IPS-NIHi7 (cell line): ENCODE measurements around the gene SLC12A7.
"Not testable (repeated sequence)": the region's sequence is repeated elsewhere in the genome, so short reads cannot be mapped to it uniquely, and the experiment has no call there.

Source experiments
- DNase-seq: peaks from one replicate; pipeline ENCODE4 v3.0.0; 2012; ENCODE audit warnings: mixed read lengths; ENCODE audit errors: extremely low spot score

The SLC12A7 gene

DNA sequence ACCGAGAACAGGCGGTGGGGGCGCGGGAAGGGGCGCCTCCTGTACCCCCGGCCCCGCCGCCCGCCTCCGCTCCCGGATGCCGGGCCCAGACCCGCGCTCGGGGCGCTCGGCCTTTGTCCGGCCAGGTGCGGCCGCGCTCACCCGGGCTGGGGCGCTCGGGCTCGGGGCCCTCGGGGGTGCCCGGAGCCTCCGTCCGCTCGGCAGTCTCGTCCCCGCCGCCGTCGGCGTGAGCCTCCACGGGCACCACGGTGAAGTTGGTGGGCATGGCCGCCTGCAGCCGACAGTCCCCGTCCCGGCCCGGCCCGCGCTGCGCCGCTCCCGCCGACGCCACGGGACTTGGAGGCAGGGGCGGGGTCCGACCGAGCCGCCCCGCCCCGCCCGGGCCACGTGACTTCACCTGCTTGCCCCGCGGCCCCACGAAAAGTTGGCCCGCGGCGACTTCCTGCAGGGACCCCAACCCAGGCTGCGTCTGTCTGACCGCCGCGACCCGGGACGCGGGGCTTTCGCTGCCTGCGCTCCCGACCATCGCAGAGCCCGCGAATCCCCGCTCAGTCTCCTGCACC is at the start of gene SLC12A7:
TSS of gene SLC12A7 (minus strand) at position 337 of the 563 bp plus-strand sequence. CDS start at position 265, 72 bp downstream.
- DNase-seq = peak; percentile 83

DNA sequence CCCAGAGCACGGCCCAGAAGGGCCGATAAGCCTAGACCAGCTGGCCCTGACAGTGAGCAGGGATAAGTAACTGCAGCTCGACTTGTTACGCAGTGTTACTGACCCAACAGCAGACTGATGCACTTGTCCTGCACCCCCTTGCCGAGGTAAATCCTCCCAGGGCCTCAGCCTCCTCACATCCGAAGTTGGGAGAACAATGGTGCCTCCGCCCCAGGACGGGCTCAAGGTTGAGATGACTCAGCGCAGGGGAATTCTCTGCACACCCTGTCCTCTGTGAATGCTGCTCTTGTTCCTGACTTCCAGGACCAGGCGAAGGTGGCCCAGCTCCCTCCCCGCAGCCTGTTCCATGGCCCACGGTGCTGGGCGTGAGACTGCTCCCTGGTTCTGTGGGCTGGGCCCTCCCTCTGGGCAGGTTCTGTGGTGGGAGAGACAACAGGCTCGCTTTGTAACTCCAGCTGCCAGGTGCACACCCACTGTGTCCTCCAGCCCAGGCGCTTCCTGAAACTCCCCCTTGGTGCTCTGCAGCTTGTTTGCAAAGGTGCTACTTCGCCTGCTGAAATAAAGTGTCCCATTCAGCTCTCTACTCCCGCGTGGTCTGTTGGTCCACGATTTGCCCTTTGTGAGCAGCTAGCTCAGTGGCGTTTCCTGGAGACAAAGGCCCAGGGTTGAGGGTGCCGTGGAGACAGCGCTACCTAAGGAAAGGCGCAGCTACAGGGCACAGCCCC is 49.4 kb upstream of the SLC12A7 start:
- no peak for DNase-seq

DNA sequence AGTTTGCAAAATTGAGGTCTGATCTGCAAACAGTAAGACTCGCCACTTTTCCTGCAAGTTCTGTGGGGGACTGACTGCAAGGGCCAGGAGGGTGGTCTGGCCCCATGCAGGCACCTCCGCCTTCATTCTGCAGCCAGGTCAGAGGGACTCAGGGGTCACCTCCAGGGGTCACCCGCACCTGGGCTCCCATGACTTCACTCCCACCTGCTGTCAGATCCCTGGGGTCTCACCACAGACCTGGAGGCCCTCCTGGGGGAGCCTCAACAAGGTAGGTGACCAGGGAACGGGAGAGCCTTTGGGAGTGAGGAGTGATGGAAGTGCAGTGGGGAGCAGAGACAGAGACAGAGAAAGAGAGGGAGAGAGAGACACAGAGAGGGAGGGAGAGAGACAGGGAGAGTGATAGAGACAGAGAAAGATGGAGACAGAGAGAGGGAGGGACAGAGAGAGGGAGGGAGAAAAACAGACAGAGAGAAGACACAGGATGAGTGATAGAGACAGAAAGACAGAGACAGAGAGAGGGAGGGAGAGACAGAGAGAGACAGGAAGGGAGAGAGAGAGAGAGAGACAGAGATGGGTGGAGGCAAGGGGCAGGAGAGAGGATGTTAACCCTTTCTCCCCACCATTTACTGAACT is 48.0 kb upstream of the SLC12A7 start:
- DNase-seq = no peak

DNA sequence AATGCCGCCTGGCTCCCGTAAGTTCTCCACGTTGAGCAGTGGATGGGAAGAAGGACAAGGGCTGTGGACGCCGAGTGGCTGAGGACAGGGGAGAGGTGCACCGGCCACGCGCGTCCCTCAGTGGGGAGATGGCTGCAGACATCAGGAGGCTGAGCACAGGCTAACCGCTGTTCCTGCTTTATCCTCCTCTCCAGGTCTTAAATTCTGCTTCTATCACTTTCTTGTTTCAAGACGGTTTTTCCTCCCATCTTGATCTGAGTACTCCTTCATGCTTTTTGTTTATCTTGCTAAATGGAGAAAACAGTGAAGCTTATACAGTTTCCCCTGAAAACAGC is 47.4 kb upstream of the SLC12A7 start:
- DNase-seq = no peak

DNA sequence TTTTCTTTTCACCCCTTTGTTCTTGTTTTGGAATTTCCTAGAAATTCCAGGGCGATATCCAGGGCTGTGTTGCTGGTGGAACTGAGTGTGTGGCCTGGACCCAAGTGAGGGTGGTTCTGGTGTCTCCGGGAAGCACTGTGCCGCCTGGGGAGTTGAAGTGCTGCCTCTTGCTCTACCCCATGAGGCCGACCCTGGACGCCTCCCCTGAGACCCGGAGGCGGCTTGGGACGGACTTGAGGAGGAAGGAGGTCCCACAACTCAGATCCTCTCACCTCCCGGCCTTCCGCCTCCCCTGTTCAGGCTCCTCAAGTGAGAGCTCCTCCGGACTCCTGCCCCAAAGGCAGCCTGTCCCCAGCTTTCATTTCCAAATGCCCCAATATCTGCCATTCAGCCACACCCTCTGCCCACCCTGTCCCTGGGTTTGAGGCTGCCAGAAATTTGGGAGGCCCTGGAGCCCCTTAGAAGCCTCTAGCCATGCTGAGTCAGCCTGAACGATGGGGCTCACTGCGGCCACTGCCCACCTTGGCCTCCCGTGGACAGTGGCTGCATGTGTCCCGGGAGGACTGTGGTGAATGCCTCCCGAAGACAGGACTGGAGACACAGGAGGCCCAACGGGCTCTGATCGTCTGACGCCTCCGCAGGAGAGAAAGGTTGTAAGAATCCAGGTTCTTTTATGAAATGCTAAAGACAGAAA is 46.9 kb upstream of the SLC12A7 start:
- no peak for DNase-seq

DNA sequence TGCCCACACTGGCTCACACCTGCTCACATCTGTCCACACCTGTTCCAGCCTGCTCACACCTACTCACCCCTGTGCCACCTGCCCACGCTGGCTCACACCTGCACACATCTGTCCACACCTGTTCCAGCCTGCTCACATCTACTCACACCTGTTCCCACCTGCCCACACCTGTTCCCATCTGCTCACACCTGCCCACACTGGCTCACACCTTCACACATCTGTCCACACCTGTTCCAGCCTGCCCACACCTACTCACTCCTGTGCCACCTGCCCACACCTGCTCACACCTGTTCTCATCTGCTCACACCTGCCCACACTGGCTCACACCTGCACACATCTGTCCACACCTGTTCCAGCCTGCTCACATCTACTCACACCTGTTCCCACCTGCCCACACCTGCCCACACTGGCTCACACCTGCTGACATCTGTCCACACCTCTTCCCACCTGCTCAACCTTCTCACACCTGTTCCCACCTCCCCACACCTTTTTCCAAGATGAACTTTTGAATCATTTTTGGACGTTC is 45.7 kb upstream of the SLC12A7 start:
- DNase-seq = not testable (repeated sequence)

DNA sequence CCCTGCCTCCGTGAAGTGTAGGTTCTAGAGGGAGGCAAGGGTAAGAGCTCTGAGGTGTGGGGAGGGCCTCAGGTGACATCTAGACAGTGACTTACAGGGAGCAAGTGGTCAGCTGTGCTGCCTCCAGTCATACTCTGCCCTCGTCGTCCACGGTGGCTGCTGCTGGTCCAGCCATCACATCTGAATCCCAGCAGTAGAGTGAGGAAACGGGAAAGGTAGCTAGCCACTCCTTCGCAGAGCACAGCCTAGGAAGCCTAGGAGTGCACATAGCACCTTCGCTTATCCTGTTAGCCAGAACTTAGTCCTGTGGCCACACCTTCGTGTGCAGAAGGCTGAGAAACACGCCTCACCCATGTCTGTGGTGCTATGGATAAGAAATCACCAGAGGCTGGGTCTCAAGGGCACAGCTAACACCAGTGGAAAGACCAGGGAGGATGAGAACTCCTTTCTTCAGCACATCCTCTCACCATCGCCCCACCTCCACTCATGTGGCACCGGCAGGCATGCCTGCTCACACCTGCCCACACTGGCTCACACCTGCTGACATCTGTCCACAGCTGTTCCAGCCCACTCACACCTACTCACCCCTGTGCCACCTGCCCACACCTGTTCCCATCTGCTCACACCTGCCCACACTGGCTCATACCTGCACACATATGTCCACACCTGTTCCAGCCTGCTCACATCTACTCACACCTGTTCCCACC is 45.0 kb upstream of the SLC12A7 start:
- DNase-seq = no peak

DNA sequence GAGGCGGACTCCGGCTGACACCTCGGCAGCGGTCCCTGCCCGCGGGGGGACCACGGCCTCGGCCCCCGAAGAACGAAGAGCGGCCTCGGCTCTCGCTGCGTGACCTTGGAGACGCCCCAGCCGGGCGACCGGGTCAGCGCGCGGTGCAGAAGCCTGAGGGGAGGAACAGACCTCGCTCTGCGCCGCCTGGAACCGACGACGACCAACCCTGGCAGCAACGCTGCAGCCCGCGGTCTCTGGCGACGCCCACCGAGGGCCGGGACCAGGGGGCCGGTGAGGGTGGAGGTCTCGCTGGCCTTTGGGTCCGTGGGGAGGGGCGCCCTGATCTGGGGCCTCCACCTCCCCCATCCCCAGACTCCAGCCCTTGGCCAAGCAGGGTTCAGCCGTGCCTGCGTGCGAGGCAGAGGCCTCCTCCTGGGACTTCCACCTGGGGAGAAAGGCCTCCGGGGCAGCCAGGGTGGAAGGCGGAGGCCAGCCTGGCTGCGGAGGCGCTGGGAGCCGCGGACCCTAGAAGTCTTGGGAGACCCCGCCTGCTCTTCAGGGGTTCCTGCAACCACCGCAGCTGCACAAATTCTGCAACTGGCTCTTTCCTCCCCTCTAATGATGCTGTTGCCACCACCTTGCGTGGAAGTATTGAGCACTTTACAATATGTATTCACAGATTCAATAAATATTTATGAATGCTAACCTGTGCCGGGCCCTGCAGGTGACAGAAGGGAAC is 44.3 kb upstream of the SLC12A7 start:
- peak; percentile 51 for DNase-seq

DNA sequence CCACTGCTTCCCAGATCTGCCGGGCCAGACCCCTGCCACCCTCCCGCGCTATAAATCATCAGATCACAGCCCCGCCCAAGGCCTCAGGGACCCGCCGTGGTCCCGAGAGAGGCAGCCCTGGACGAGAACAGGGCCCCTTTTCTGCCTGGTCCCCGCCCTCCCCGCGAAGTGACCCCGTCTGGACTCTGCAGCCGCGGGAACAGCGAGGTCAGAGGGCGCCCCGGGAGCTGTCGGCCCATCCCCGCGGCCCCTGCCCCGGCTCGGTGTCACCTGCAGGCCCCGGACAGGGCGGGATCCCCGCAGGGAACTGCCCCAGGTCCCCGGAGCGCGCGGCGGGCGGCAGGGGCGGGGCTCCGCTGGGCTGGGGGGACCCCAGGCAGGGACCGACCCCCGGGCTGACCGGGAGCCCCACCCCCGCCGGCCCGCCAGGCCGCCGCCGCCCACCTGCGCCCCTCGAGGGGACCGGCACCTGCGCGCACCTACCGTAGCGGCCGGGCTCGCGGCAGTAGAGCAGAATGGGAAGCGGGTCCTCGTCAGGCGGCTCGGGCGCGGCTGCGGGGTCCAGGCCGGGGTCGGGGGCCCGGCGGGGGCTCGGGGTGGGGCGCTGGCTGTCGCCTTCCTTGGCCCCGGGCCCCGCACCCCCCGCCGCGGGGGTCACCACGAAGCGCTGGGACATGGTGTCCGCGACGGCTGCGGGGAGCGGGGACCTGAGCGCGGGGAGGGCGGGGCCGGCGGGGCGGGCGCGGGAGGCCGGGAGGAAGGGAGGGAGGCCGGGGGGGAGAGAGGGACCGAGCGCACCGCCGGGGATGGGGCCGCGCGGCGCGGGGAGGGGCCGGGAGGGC is 43.5 kb upstream of the SLC12A7 start:
- DNase-seq = no peak

DNA sequence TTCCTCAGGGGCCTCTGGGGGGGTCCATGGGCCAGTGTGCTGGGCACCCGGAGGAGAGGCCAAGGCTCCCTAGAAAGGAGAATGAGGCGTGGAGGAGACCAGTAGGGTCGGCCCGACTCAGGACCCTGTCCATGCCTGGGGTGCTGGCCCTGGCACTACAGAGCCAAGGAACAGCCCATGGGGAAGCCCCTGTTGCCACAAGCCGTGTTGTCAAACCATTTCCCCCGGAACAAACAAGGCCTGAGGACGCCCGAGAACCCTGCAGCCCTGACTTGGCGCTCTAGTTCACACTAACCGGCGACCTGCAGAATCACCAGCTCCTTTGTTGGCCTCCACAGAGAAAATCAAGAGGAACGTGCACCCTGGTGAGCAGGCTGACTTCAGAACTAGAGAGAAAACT is 41.6 kb upstream of the SLC12A7 start:
- DNase-seq = no peak

DNA sequence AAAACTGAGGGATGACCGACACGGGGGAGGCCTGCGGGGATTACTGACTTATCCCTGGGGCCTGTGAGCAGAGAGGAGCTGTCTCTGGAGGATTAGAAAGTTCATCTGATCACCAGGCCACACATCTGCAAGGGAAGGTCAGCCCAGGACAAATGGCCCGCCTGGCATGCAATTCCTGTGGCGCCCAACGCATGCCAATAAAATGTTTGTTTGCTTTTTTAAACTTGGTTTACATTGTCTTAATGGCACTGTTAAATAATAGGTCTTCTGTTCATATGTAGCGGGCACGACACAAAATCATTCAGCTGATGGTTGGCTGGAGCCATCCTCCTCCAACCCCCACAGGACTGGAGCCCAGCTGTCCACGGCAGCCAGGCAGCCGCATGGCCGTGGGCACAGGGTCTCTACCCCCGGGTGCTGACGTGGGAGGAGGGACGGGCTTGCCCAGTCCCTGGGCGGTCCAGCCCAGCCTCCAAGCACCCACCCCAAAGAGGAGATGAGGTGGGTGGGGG is 41.0 kb upstream of the SLC12A7 start:
- DNase-seq = no peak

DNA sequence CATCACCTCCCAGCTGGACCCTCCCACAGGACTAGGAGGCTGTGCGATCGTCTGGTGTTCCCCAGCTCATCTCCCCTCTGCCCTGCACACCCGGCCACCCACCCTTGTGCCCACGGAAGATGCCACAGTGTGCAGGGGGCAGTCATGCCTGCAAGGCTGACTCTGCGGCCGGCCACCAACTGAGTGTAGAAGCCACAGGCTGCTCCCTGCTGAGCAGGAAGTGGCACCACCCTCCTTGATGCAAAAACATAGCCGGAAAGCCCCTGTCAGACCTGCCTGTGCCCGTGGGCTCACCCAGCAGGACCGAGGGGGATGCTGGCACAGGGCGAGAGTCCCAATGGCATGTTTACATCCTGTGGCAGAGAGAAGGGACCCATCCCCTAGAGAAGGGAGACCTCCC is 40.3 kb upstream of the SLC12A7 start:
- no peak for DNase-seq

DNA sequence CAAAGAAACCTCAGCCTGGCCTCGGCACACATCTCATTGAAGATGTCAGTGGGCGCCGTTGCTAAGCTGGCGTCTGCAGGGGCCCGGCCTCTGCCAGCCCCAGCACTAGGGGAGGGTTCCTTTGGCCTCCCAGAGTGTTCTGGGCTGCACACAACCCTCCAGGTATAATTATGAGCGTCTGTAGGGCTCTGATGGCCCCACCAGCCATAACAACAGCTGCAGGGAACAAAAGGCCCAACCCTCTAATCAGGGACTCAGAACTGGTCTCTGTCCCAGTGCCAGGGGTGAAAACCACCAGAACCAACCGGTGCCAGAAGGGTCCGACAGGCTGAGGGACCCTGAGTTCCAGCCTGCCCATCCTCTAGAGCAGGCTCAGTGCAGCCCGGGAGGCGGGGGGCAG is 39.5 kb upstream of the SLC12A7 start:
- no peak for DNase-seq

DNA sequence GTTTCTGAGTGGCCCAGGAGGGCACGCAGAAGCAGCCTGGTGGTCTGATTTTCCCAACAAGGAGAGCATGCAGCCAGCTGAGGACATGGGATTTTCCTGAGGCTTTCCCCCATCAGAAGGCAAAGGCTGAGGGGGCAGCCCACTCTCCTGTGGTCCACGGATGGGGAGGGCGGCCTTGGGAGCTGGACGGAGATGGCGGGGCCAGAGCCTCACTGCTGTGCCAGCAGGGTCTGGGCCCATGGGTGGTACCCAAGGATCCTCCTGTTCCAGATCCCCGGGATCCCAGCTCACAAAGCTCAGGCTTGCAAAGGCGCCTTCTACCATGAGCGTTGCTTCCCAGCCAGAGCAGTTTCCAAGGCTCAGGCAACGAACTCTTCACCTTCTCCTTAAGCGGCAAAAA is 39.0 kb upstream of the SLC12A7 start:
- no peak for DNase-seq

DNA sequence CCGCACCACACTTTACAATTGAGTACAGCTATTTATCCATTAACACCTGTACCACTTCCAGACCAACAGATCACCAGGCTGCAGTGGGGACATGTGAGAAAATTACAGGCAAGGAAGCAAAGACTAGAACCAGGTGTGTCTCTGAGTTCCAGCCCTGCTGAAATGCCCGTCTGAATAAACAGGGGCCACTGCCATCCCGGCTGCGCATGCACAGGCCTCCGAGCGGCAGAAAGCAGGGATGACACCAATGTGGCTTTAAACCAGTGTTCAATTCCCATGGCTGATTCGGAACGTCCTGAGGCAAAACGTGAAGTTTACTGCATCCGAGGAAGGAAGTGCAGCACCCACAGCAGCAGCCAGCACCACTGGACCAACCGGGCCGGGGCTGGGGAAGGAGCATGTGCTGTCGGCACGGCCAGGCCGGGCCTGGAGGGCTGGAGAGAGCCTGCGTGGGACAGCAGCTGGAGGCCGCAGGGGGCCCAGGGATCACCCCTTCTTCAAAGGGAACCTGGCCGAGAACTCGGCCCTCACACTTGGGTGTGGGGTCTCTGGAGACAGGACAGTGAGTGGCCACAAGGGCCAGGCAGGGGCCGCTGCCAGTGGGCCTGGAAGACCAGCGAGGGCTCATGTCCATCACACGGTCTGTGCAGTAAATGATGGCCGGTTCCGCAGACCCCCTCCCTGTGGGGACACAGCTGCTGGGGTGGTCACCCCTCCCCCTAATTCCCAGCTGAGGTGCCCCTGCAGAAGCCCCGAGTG is 33.0 kb upstream of the SLC12A7 start:
- DNase-seq = no peak

DNA sequence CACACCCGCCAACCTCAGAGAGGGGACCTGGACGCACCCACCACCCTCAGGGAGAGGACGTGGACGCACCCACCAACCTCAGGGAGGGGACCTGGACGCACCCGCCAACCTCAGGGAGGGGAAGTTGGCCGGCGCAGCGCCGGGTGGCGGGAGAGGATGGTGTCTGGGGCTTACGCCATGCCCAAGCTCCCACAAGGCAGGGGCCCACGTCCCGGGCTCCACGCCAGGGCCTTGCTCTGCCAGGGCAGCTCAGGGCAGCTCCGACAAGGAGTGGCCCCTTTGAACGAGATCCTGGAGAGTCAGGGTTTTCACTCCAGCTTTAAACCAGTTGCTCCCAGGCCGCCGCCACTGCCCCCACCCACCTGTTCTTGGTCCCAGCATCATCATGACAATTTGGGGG is 32.2 kb upstream of the SLC12A7 start:
- DNase-seq = no peak

DNA sequence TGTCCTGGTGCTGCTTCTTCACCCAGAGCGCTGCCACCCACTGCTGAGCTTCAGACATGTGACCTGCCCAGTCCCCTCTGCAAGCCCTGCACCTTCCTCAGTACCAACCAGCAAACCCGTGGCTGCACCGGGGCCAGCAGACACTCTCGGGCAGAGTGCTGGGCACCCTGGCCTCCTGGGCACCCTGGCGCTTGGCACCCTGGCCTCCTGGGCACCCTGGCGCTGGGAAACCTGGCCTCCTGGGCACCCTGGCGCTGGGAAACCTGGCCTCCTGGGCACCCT is 31.7 kb upstream of the SLC12A7 start:
- DNase-seq = no peak

DNA sequence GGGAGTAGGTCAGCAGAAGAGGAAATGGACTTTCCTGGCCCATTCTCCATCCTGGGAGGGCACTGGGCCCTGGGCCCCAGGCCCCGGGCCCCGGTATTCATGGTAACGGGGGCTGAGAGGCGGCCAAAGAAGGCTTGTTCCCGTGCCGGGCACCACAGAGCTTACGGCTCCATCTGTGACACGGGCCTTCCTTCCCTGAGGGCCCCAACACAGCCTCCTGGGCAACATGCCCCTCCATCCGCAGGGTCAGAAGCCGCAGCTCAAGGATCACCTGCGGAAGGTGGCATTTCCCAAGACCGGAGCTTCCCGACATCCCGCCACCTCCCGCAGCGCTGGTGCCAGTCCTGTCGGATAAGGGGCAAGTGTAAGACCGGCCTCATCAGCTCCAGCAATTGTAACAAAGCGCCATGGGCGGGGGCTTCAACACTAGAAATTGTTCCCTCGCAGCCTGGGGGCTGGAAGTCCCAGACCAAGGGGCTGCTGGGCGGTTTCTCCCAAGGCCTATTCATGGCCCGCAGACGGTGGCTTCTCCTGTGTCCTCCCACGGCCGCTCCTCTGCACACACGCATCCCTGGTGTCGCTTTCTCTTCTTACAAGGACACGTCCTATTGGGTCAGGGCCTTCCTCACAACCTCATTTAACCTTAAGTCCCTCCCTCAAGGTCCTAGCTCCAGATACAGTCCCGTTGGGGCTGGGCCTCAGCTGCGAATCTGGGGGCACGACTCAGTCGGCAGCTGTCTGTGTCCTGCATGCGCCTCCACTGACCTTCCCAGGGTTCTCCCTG is 31.2 kb upstream of the SLC12A7 start:
- no peak for DNase-seq

DNA sequence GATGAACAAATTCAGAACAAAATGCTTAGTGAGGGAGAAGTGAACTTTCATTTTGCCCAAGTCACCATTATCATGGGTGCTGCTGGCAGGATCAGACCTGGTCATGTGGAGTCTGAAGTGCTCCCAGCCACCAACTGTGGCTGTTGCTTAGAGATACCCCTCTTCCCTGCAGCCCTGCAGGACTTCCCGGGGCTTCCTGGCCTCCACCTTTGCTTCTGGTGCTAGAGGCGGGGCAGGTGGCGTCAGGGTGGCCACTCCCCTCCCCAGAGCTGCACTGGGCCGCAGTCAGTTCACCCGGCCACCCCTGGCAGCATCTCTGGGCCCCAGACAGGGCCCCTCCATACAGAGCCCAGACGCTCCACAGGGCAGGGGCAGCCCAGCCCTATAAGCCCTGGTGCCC is 30.0 kb upstream of the SLC12A7 start:
- no peak for DNase-seq
